ENCODE measurements around the gene KRT86. TPM values are rescaled to one million over a fixed set of nuclear protein-coding genes. Genes with fewer than 3 reads are reported as not detected.

Gene KRT86
- polyA plus RNA-seq, 1 of the 3 experiments (the other 2 are of a cell fraction) = 0.56 TPM

DNA sequence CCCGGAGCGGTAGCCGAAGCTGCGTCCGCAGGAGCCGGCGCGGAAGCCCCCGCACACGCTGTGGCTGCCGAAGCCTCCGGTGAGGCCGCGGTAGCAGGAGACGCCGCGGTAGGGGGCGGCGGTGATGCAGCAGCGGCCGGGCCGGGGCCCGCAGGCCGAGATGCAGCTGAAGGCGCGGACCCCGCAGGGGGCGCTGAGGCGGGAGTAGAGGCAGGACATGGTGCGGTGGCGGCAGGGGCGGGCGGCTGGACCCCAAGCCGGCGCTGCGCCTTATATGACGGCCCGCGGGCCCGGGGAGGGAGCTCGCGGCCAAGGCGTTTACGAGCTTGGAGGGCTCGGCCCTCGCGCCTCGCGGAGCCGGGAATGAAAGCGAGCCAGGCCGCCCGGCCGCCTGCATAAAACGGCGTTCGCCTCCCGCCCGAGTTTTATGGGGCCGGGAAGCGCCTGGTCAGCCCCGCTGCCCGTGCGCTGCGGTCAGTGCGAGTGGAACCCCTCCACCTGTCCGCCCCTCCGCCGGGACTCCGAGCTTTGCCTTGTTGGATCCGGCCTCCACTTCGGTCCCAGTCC, 16.0 kb upstream of the KRT86 start:
- ChIA-PET CTCF (interaction anchor here (0.7 to 6.8 kb wide), 19 partner anchors 14 to 233 kb away, joined by 3 to 42 read pairs (median 3); no protein-coding TSS in a partner anchor), POLR2A (no interaction called here)
- no peak overlapping the region for H3K9ac ChIP-seq
- no peaks in the 10 kb centered on the region for H3K79me2 ChIP-seq (ENCODE audit: insufficient read depth)
- DNase-seq = peak; percentile 82
- H4K20me1 ChIP-seq (ENCODE audit: insufficient read depth) = no peaks in the 10 kb centered on the region
- no peak overlapping the region for H3K27ac ChIP-seq (ENCODE audit: low read depth in 2 of 2, low read length in 1 of 2)
- WGBS (ENCODE audit: low lambda C conversion rate) = 47% methylated on average over 19 of the region's 72 CpGs
- H3K36me3 ChIP-seq (replicated peaks in 1 of 2; ENCODE audit: control insufficient read depth in 1 of 2, insufficient read depth in 2 of 2, low read length in 1 of 2) = no peaks in the 10 kb centered on the region
- peak overlapping the region in 1 of 2 experiments; percentile 17; a peak in 1 of 4 replicates for H3K4me3 ChIP-seq (ENCODE audit: low read depth in 2 of 2, low read length in 1 of 2)
- TF ChIP-seq, protein P1, sequence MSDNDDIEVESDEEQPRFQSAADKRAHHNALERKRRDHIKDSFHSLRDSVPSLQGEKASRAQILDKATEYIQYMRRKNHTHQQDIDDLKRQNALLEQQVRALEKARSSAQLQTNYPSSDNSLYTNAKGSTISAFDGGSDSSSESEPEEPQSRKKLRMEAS (IDR thresholded peaks at IDR 0.05; ENCODE audit: low read depth) = no peak
- TF ChIP-seq JUND (IDR thresholded peaks at IDR 0.05) (no peak), FOSL2 (IDR thresholded peaks at IDR 0.05; ENCODE audit: borderline replicate concordance, low read depth) (no peak), EP300 (IDR thresholded peaks at IDR 0.05; ENCODE audit: borderline replicate concordance in 1 of 2, low read depth in 1 of 2, low read length in 1 of 2) (no peak), ELF1 (IDR thresholded peaks at IDR 0.05) (no peak), NFIC (IDR thresholded peaks at IDR 0.05; ENCODE audit: borderline replicate concordance) (no peak)
- TF ChIP-seq, protein P2, sequence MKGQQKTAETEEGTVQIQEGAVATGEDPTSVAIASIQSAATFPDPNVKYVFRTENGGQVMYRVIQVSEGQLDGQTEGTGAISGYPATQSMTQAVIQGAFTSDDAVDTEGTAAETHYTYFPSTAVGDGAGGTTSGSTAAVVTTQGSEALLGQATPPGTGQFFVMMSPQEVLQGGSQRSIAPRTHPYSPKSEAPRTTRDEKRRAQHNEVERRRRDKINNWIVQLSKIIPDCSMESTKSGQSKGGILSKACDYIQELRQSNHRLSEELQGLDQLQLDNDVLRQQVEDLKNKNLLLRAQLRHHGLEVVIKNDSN (IDR thresholded peaks at IDR 0.05; ENCODE audit: borderline replicate concordance, low read depth) = no peak
- H2AFZ ChIP-seq (ENCODE audit: low read depth) = no peak overlapping the region
- no peaks in the 10 kb centered on the region for H3K27me3 ChIP-seq (ENCODE audit: insufficient read depth)
- peaks cover 3 to 16% of the 10 kb centered on the region in 2 experiments; a peak in 3 of 4 replicates for H3K4me1 ChIP-seq (ENCODE audit: control insufficient read depth in 1 of 2, insufficient read depth in 2 of 2, low read depth in 1 of 2, low read length in 1 of 2)
- H3K9me2 ChIP-seq = no peaks in the 10 kb centered on the region
- H3K4me2 ChIP-seq = no peak overlapping the region
- peaks cover 7% of the 10 kb centered on the region for H3F3A ChIP-seq (replicated peaks; ENCODE audit: insufficient read depth)
- no peaks in the 10 kb centered on the region for H3K9me3 ChIP-seq

DNA sequence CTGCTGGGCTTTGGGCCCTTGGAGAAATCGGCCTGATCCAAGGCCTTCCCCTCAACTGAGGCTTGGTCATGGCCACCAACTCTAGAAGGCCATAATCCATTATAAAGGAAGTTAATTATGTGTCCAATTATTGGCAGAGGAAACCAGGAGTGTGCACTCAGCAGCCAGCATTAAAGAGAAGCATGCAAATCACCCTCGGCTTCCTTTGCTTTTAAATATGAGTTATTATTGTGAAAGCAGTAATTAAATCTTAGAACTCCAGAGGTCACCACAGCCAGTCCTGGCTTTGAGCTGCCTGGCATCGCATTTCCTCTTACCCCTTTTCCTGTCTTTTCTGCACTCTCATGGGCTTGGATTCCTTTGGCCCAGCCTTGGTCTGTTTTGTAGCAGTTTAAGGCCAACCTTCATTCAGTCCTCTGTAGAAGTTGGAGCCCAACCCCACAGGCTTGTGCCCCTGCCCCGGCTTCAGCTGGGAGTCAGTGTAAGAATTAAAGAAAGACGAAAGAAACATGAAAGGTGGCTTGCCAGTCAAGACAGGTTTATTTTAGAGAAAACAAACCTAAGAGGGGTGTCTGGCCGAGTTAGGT, 14.7 kb upstream of the KRT86 start:
- Histone ChIP-seq H3F3A (replicated peaks; ENCODE audit: insufficient read depth) (peaks cover 7% of the 10 kb centered on the region), H3K36me3 (replicated peaks in 1 of 2; ENCODE audit: control insufficient read depth in 1 of 2, insufficient read depth in 2 of 2, low read length in 1 of 2) (no peaks in the 10 kb centered on the region), H3K79me2 (ENCODE audit: insufficient read depth) (no peaks in the 10 kb centered on the region), H3K4me2 (no peak overlapping the region), H3K9me2 (no peaks in the 10 kb centered on the region), H3K9me3 (no peaks in the 10 kb centered on the region), H2AFZ (ENCODE audit: low read depth) (no peak overlapping the region), H3K9ac (no peak overlapping the region), H3K4me1 (ENCODE audit: control insufficient read depth in 1 of 2, insufficient read depth in 2 of 2, low read depth in 1 of 2, low read length in 1 of 2) (peaks cover 3 to 16% of the 10 kb centered on the region in 2 experiments; a peak in 3 of 4 replicates), H3K27ac (ENCODE audit: low read depth in 2 of 2, low read length in 1 of 2) (peak overlapping the region in 1 of 2 experiments; percentile 21; a peak in 1 of 4 replicates), H3K4me3 (ENCODE audit: low read depth in 2 of 2, low read length in 1 of 2) (no peak overlapping the region), H3K27me3 (ENCODE audit: insufficient read depth) (no peaks in the 10 kb centered on the region), H4K20me1 (ENCODE audit: insufficient read depth) (no peaks in the 10 kb centered on the region)
- CTCF ChIA-PET = interaction anchor here (0.8 to 6.8 kb wide), 8 partner anchors 12 to 74 kb away, joined by 3 to 42 read pairs (median 4); no protein-coding TSS in a partner anchor
- POLR2A ChIA-PET = no interaction called here
- TF ChIP-seq NRF1 (IDR thresholded peaks at IDR 0.05; ENCODE audit: low read depth, low read length) (no peak), FOSL2 (IDR thresholded peaks at IDR 0.05; ENCODE audit: borderline replicate concordance, low read depth) (no peak), TCF12 (IDR thresholded peaks at IDR 0.05) (no peak), JUND (IDR thresholded peaks at IDR 0.05) (no peak), NFIC (IDR thresholded peaks at IDR 0.05; ENCODE audit: borderline replicate concordance) (no peak), CHD2 (IDR thresholded peaks at IDR 0.05; ENCODE audit: low read length, partially characterized antibody) (no peak), SIN3A (IDR thresholded peaks at IDR 0.05; ENCODE audit: borderline replicate concordance, low read depth, low read length) (no peak), SMC3 (IDR thresholded peaks at IDR 0.05; ENCODE audit: low read depth, low read length) (no peak), GABPA (IDR thresholded peaks at IDR 0.05; ENCODE audit: low read depth) (no peak), EZH2phosphoT487 (IDR thresholded peaks at IDR 0.05; ENCODE audit: borderline replicate concordance, low read depth) (no peak), RAD21 (IDR thresholded peaks at IDR 0.05; ENCODE audit: low read length) (no peak), GATA2 (CRISPR knock-in tag; IDR thresholded peaks at IDR 0.05) (no peak), POLR2AphosphoS5 (IDR thresholded peaks at IDR 0.05; ENCODE audit: low read depth, low read length) (no peak), EP300 (IDR thresholded peaks at IDR 0.05; ENCODE audit: borderline replicate concordance in 1 of 2, low read depth in 1 of 2, low read length in 1 of 2) (no peak)
- TF ChIP-seq, protein P3, sequence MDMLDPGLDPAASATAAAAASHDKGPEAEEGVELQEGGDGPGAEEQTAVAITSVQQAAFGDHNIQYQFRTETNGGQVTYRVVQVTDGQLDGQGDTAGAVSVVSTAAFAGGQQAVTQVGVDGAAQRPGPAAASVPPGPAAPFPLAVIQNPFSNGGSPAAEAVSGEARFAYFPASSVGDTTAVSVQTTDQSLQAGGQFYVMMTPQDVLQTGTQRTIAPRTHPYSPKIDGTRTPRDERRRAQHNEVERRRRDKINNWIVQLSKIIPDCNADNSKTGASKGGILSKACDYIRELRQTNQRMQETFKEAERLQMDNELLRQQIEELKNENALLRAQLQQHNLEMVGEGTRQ (IDR thresholded peaks at IDR 0.05; ENCODE audit: borderline replicate concordance, low read depth, low read length) = no peak
- TF ChIP-seq, protein P4, sequence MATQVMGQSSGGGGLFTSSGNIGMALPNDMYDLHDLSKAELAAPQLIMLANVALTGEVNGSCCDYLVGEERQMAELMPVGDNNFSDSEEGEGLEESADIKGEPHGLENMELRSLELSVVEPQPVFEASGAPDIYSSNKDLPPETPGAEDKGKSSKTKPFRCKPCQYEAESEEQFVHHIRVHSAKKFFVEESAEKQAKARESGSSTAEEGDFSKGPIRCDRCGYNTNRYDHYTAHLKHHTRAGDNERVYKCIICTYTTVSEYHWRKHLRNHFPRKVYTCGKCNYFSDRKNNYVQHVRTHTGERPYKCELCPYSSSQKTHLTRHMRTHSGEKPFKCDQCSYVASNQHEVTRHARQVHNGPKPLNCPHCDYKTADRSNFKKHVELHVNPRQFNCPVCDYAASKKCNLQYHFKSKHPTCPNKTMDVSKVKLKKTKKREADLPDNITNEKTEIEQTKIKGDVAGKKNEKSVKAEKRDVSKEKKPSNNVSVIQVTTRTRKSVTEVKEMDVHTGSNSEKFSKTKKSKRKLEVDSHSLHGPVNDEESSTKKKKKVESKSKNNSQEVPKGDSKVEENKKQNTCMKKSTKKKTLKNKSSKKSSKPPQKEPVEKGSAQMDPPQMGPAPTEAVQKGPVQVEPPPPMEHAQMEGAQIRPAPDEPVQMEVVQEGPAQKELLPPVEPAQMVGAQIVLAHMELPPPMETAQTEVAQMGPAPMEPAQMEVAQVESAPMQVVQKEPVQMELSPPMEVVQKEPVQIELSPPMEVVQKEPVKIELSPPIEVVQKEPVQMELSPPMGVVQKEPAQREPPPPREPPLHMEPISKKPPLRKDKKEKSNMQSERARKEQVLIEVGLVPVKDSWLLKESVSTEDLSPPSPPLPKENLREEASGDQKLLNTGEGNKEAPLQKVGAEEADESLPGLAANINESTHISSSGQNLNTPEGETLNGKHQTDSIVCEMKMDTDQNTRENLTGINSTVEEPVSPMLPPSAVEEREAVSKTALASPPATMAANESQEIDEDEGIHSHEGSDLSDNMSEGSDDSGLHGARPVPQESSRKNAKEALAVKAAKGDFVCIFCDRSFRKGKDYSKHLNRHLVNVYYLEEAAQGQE (IDR thresholded peaks at IDR 0.05; ENCODE audit: low read depth, low read length) = no peak
- TF ChIP-seq, protein P5, sequence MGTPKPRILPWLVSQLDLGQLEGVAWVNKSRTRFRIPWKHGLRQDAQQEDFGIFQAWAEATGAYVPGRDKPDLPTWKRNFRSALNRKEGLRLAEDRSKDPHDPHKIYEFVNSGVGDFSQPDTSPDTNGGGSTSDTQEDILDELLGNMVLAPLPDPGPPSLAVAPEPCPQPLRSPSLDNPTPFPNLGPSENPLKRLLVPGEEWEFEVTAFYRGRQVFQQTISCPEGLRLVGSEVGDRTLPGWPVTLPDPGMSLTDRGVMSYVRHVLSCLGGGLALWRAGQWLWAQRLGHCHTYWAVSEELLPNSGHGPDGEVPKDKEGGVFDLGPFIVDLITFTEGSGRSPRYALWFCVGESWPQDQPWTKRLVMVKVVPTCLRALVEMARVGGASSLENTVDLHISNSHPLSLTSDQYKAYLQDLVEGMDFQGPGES (IDR thresholded peaks at IDR 0.05; ENCODE audit: low read depth, low read length) = no peak
- WGBS (ENCODE audit: low lambda C conversion rate) = 86% methylated on average over 6 of the region's 6 CpGs
- DNase-seq = no peak
